ENCODE measurements around the gene CD248. TPM values are rescaled to one million over a fixed set of nuclear protein-coding genes. Genes with fewer than 3 reads are reported as not detected.

CD248 gene, protein sequence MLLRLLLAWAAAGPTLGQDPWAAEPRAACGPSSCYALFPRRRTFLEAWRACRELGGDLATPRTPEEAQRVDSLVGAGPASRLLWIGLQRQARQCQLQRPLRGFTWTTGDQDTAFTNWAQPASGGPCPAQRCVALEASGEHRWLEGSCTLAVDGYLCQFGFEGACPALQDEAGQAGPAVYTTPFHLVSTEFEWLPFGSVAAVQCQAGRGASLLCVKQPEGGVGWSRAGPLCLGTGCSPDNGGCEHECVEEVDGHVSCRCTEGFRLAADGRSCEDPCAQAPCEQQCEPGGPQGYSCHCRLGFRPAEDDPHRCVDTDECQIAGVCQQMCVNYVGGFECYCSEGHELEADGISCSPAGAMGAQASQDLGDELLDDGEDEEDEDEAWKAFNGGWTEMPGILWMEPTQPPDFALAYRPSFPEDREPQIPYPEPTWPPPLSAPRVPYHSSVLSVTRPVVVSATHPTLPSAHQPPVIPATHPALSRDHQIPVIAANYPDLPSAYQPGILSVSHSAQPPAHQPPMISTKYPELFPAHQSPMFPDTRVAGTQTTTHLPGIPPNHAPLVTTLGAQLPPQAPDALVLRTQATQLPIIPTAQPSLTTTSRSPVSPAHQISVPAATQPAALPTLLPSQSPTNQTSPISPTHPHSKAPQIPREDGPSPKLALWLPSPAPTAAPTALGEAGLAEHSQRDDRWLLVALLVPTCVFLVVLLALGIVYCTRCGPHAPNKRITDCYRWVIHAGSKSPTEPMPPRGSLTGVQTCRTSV
- 95.2 to 102 TPM (median 97.9 TPM) in 3 replicates for total RNA-seq

GRCh38 chr11:66316849-66317251, at the start of gene CD248:
TSS of gene CD248 (minus strand) at chr11:66317044. CDS start at chr11:66317027, 17 bp downstream.
- DNase-seq (ENCODE audit: low spot score in 2 of 2, unreplicated experiment in 2 of 2): peak in 1 of 2 experiments; percentile 68
- peak within 1 kb of the TSS; percentile 84 for H3K4me3 Mint-ChIP-seq
- peak within 1 kb of the TSS; percentile 97 for H3K27ac Mint-ChIP-seq
- no peaks in the 10 kb centered on the region for H3K36me3 Mint-ChIP-seq
- H3K27me3 Mint-ChIP-seq (ENCODE audit: low read depth): no peaks in the 10 kb centered on the region
- H3K9me3 Mint-ChIP-seq: peaks cover 6% of the 10 kb centered on the region
- peaks cover 47% of the 10 kb centered on the region for H3K4me1 Mint-ChIP-seq
- no peak for TF ChIP-seq CTCF (IDR thresholded peaks at IDR 0.05; ENCODE audit: unreplicated experiment)

DNA sequence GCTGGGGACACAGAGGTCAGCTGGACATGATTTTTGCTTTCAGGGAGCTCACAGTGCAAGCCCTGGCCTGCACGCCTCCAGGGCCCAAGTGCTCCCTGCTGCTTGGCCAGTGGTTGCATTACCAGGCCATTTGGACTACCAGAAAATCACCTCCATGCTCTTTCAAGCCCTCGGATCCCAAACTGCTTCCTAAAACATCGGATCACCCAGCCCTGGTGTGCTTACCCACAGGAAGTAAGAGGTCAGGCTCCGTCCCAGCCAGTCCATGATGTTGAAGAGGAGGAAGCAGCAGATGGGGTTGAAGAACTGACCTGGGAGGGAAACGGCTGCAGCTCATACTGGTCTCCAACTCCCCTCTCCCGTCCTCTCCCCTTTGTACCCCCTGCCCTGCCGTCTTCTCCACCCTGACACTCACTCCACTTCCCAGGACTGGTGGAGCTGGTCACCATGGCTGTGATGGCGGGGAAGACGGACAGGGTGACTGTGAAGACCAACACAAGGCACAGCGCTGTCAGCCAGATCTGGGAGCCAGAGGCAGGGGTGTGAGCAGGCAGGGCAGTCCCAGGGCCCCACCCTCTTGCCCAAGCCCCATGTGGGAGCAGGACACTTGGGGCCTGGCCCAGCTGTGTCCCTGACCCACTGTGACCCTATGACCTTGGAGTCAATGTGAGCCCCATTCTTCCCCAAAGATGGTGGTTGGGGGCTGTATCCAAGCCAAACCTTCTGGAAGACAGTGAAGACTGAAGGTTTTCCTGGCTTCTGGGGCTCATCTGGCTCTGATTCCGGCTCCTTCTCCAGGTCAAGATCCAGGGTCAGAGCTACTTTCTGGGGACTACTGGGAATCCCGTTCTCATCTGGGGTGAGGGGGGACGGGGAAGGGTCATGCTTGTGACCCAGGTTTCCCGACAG, 49.1 kb upstream of the CD248 start:
- H3K27ac Mint-ChIP-seq: no peak overlapping the region
- H3K4me3 Mint-ChIP-seq: no peak overlapping the region
- H3K36me3 Mint-ChIP-seq: peaks cover 10% of the 10 kb centered on the region

DNA sequence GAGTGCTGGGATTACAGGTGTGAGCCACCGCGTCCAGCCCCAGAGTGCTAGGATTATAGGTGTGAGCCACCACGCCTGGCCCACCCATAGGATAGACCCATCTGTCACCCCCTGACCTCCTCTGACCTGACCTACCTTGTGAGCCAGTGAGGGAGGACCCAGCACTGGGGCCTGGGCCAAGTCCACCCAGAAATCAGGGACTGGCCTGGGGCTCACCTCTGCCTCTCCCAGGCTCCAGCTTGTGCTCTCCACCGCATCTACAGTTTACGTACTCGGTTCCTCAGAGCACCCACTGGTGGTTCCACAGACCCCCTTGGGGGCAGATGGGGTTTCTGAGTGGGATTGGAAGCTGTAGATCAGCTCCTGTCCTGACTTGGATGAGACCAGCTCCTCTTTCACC, 48.3 kb upstream of the CD248 start:
- Mint-ChIP-seq H3K9me3 (no peaks in the 10 kb centered on the region), H3K4me3 (no peak overlapping the region), H3K4me1 (peaks cover 10% of the 10 kb centered on the region), H3K27ac (no peak overlapping the region), H3K27me3 (ENCODE audit: low read depth) (no peaks in the 10 kb centered on the region), H3K36me3 (peaks cover 10% of the 10 kb centered on the region)
- DNase-seq (ENCODE audit: low spot score in 2 of 2, unreplicated experiment in 2 of 2): no peak
- TF ChIP-seq CTCF (IDR thresholded peaks at IDR 0.05; ENCODE audit: unreplicated experiment): no peak

More for the DNA sequence above, 49.1 kb upstream of the CD248 start:
- Mint-ChIP-seq H3K9me3 (no peaks in the 10 kb centered on the region), H3K4me1 (peaks cover 17% of the 10 kb centered on the region), H3K27me3 (ENCODE audit: low read depth) (no peaks in the 10 kb centered on the region)
- no peak for TF ChIP-seq CTCF (IDR thresholded peaks at IDR 0.05; ENCODE audit: unreplicated experiment)
- DNase-seq (ENCODE audit: low spot score in 2 of 2, unreplicated experiment in 2 of 2): no peak

GRCh38 chr11:66363805-66364535, 47.1 kb upstream of the CD248 start:
- Mint-ChIP-seq H3K27ac (no peak overlapping the region), H3K9me3 (no peaks in the 10 kb centered on the region), H3K27me3 (ENCODE audit: low read depth) (no peaks in the 10 kb centered on the region), H3K4me1 (peaks cover 2% of the 10 kb centered on the region), H3K4me3 (no peak overlapping the region), H3K36me3 (peaks cover 10% of the 10 kb centered on the region)
- TF ChIP-seq CTCF (IDR thresholded peaks at IDR 0.05; ENCODE audit: unreplicated experiment): peak; percentile 73
- DNase-seq (ENCODE audit: low spot score in 2 of 2, unreplicated experiment in 2 of 2): peak in 1 of 2 experiments; percentile 57

GRCh38 chr11:66363187-66363601, 46.4 kb upstream of the CD248 start:
- no peak overlapping the region for H3K4me3 Mint-ChIP-seq

More at GRCh38 chr11:66363187-66363601, 46.4 kb upstream of the CD248 start:
- DNase-seq (ENCODE audit: low spot score in 2 of 2, unreplicated experiment in 2 of 2): no peak
- Mint-ChIP-seq H3K4me1 (no peaks in the 10 kb centered on the region), H3K9me3 (no peaks in the 10 kb centered on the region), H3K27ac (no peak overlapping the region), H3K27me3 (ENCODE audit: low read depth) (no peaks in the 10 kb centered on the region), H3K36me3 (peaks cover 12% of the 10 kb centered on the region)
- no peak for TF ChIP-seq CTCF (IDR thresholded peaks at IDR 0.05; ENCODE audit: unreplicated experiment)

Data from mesothelial cell of epicardium (in vitro differentiated cells).